ENCODE measurements around the gene TEKT4.
"Not testable (repeated sequence)": the region's sequence is repeated elsewhere in the genome, so short reads cannot be mapped to it uniquely, and the experiment has no call there.

The TEKT4 gene

GRCh38 chr2:94871226-94872087, at the start of gene TEKT4:
Gene TEKT4, plus strand, starts transcription at chr2:94871430. Its CDS starts 150 bp downstream, at chr2:94871580.
- DNase-seq = no peak

GRCh38 chr2:94839224-94839623, 32.0 kb upstream of the TEKT4 start:
- not testable (repeated sequence) for DNase-seq

GRCh38 chr2:94856856-94857255, 14.4 kb upstream of the TEKT4 start:
- DNase-seq = not testable (repeated sequence)

GRCh38 chr2:94857367-94858162, 13.7 kb upstream of the TEKT4 start:
- DNase-seq = not testable (repeated sequence)

- not testable (repeated sequence) for DNase-seq
These were observed 12.9 kb upstream of the TEKT4 start for GRCh38 chr2:94858163-94858888.

GRCh38 chr2:94861308-94862152, 9.7 kb upstream of the TEKT4 start:
- no peak for DNase-seq

- not testable (repeated sequence) for DNase-seq
These were observed 8.3 kb upstream of the TEKT4 start for GRCh38 chr2:94862903-94863302.

GRCh38 chr2:94869131-94869530, 2.1 kb upstream of the TEKT4 start:
- no peak for DNase-seq

GRCh38 chr2:94869552-94870439, 1.4 kb upstream of the TEKT4 start:
- no peak for DNase-seq

GRCh38 chr2:94870440-94871225, 597 bp upstream of the TEKT4 start:
- DNase-seq = no peak

GRCh38 chr2:94872088-94872618, 923 bp downstream of the TEKT4 start:
- DNase-seq = no peak

GRCh38 chr2:94872676-94873361, 1.6 kb downstream of the TEKT4 start:
- no peak for DNase-seq

- DNase-seq = no peak
These were observed 2.4 kb downstream of the TEKT4 start for GRCh38 chr2:94873362-94874276.

GRCh38 chr2:94874277-94874997, 3.2 kb downstream of the TEKT4 start:
- no peak for DNase-seq

GRCh38 chr2:94875064-94875819, 4.0 kb downstream of the TEKT4 start:
- DNase-seq = no peak

- no peak for DNase-seq
These were observed 4.7 kb downstream of the TEKT4 start for GRCh38 chr2:94875820-94876522.
